Stimulated activated CD8-positive, alpha-beta memory T cell treated with anti-CD3 and anti-CD28 coated beads, Interleukin-4, amount 100 ng/mL, for 4 hours (primary cell): ENCODE measurements around the gene IFNE.

Source experiments
- DNase-seq, 2 donors: peaks; one replicate each; pipeline ENCODE4 v3.0.0-alpha.2; 2020; ENCODE audit warnings: low read depth in 2 of 2, low spot score in 1 of 2

The IFNE gene, protein sequence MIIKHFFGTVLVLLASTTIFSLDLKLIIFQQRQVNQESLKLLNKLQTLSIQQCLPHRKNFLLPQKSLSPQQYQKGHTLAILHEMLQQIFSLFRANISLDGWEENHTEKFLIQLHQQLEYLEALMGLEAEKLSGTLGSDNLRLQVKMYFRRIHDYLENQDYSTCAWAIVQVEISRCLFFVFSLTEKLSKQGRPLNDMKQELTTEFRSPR

DNA sequence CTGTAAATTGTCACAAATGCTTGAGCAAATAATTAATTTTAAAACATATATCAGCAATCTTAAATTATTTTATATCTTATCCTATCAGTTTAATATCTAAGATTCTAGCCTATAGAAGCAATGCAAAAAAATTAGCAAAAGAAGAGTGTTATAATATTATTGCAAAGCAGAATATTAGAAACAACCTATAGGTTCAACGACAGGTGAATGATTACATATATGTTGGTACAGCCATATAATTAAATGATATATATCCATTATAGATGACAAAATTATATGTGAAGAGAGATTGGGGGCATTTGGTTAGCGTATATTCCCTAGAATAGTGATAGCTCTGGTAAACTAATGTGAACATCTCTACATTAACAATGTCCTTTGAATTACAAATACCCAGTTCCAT, at the start of gene IFNE:
TSS of gene IFNE (minus strand) at position 101 of the 400 bp plus-strand sequence. CDS start 619 bp downstream, outside the sequence.
- no peak for DNase-seq

DNA sequence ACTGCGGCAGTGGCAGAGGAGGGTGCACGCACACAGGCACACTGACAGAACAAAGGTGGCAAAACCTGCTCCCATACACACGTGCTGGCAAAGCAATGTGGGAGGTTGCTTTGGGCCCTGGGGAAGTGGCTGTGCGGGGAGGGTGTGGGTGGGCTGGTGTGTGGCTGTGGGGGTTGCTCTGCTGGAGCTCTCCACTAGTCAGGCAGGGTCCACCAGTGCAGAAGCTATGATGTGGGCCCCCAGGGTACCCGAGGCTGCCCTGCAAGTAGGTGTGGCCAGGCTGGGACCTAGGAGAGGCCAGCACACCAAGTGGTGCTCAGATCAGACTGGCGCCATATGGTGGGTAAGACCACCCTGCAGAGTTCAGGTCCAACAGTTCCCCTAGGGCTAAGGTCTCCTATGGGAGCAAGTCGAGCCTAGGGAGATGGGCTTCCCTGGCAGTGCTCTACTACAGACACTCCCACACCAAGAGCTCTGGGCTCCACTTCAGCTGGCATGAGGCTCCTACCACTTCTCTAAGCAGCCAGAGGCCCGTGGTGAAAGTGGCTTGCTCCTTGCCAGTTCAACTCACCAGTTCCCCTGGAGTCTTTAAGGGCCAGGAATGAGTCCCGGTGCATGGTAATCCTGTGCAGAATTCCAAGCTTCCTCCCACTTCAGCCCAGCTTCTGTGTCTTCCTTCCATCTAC, 46.2 kb upstream of the IFNE start:
- no peak for DNase-seq

DNA sequence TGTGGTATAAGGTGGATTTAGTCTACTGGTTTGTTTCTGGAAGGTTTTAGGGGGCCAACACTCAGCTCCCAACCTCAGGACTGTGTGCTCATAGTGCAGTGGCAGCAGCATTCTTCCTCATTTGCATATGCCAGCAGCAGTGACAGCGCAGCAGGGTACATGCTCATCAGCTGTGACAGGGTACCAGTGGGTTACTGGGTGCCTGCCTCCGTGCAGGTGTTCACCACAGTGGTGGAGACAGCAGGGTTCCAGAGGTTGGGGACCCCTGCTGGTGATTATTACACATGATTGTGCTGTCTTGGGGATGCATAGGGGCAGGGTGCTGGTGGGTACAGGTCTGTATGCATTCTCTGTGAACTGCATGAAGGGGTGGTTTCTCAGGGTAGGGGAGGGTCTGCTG, 45.5 kb upstream of the IFNE start:
- no peak for DNase-seq

DNA sequence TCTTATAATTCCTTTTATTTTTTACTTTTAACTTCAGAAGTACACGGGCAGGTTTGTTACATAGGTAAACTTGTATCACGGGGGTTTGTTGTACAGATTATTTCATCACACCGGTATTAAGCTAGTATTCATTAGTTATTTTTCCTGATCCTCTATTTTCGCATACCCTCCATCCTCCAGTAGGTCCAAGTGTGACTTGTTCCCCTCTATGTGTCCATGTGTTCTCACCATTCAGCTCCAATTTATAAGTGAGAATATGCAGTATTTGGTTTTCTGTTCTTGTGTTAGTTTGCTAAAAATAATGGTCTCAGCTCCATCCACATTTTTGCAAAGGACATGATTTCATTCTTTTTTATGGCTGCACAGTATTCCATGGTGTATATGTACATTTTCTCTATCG, 43.1 kb upstream of the IFNE start:
- no peak for DNase-seq

DNA sequence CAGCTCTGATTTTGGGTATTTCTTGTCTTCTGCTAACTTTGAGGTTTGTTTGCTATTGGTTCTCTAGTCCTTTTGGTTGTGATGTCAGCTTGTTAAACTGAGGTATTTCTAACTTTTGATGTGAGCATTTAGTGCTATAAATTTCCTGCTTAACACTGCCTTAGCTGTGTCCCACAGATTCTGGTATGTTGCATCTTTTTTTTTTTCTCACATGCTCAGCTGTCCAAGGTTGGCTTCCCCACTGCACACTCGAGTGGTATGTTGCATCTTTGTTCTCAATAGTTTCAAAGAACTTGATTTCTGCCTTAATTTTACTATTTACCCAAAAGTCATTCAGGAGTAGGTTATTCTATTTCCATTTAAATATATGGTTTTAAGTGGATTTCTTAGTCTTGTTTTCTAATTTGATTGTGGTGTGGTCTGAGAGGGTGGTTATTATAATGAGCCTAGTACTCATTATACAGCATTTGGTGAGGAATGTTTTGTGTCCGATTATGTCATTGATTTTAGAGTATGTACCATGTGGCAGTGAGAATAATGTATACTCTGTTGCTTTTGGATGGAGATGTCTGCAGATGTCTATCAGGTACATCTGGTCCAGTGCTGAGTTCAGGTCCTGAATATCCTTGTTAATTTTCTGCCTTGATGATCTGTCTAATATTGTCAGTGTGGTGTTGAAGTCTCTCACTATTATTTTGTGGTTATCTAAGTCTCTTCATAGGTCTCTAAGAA, 42.2 kb upstream of the IFNE start:
- DNase-seq = no peak

DNA sequence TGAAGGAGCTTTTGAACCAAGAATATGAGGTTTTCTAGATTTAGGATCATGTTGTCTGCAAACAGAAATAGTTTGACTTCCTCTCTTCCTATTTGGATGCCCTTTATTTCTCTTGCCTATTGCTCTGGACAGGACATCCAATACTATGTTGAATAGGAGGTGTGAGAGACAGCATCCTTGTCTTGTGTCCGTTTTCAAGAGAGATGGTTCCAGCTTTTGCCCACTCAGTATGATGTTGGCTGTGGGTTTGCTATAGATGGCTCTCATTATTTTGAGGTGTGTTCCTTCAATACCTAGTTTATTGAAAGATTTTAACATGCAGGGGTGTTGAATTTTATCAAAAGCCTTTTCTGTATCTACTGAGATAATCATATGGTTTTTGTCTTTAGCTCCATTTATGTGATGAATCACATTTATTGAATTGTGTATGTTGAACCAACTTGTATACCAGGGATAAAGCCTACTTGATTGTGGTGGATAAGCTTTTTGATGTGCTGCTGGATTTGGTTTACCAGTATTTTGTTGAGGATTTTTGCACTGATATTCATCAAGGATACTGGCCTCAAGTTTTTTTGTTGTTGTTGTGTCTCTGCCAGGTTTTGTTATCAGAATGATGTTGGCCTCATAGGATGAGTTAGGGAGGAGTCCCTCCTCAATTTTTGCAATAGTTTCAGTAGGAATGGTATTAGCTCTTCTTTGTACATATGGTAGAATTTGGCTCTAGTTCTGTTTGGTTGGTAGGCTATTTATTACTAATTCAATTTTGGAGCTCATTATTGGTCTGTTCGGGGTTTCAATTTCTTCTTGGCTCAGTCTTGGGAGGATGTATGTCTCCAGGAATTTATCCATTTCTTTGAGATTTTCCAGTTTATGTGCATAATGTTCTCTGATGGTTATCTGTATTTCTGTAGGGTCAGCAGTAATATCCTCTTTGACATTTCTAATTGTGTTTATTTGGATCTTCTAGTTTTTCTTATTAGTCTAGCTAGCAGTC, 41.2 kb upstream of the IFNE start:
- DNase-seq = no peak

DNA sequence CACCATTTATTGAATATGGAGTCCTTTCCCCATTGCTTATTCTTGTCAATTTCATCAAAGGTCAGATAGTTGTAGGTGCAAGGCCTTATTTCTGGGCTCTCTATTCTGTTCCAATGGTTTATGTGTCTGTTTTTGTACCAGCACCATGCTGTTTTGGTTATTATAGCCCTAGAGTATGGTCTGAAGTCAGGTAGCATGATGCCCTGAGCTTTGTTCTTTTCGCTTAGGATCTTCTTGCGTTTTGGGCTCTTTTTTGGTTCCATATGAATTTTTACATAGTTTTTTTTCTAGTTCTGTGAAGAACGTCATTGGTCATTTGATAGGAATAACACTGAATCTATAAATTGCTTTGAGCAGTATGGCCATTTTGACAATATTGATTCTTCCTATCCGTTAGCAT, 40.2 kb upstream of the IFNE start:
- DNase-seq = no peak

DNA sequence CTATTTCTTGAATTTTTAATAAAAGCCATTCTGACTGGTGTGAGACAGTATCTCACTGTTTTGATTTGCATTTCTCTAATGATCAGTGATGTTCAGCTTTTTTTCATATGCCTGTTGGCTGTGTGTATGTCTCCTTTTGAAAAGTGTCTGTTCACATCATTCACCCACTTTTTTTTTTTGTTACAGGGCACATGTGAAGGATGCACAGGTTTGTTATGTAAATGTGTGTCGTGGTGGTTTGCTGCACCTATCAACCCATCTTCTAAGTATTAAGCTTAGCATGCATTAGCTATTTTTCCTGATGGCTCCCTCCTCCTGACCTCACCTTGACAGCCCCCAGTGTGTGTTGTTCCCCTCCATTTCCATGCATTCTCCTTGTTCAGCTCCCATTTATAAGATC, 39.3 kb upstream of the IFNE start:
- no peak for DNase-seq

DNA sequence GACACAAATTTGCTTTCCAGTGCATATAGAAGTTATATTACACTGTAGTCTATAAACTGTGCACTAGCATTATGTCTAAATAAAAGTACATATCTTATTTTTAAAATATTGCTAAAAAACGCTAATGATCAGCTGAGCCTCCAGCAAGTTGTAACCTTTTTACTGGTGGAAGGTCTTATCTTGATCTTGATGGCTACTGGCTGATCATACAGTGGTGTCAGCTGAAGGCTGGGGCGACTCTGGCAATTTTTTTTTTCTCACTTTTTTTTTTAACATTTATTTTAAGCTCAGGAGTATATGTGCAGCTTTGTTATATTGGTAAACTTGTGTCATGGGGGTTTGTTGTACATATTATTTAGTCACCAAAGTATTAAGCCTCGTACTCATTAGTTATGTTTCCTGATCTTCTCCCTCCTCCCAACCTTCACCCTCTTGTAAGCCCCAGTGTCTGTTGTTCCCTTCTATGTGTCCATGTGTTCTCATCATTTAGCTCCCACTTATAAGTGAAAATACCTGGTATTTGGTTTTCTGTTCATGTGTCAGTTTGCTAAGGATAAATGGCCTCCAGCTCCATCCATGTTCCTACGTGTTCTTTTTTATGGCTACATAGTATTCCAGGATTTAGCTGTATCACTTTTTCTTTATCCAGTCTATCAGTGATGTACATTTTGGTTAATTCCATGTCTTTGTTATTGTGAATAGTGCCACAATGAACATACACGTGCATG, 38.6 kb upstream of the IFNE start:
- DNase-seq = no peak

DNA sequence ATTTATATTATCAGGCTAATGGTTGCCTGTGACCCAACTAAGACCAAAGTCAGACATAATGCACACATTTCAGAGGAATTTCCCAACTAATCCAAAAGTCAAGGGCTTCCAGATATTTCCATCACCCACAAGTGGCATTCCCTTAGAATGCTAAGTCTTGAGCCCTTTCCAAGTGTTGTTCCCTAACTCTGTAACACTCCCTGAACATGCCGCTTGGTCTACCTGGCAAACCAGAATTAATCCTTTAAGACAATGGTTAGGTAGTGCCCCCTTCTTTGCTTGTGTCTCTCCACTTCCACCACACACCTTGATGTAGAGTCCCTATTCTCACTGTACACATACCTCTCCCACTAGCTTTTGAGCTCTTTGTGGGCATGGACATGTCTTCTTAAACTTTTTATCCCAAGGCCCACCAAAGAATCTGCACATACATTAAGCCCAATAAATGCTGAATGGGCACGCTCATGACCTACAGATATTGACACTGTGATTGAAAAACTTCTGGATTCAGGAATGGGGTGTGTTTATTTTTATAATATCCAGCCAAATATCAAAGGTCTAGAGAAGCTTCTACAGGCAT, 37.8 kb upstream of the IFNE start:
- no peak for DNase-seq

DNA sequence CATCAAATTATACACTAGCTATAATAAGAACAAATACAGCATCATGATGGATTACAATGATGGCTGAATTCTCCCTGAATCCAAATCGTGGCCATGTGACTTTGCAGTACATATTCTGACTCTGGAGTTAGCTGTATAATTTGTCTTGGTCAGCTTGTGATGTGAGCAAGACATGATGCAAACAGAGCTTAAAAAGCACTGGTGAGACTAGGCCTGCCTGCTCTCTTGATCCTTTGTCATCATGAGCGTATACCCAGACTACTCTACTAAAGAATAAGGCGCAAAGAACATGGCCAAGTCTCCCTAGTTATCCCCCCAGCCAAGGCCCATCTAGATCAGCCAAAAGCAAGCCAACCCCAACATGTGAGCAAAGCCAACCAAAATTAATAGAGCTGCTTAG, 34.7 kb upstream of the IFNE start:
- no peak for DNase-seq

DNA sequence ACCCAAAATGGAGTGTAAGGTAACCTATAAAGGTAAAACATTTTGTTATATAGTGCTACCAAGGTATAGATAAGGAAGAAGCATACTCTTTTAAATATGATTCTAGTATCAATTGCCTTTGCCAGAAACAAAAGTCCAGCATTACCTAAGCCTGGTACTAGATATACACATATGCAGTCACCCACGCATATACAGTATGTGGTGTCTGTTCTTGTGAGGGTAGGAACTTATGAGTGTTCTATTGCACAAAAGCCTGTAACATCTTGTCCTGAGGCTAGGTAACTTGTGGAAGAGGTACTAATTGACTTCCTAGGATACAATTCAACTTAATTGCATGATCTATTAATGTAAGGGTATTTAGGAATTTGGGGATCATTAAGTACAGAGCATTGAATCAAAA, 31.3 kb upstream of the IFNE start:
- no peak for DNase-seq

DNA sequence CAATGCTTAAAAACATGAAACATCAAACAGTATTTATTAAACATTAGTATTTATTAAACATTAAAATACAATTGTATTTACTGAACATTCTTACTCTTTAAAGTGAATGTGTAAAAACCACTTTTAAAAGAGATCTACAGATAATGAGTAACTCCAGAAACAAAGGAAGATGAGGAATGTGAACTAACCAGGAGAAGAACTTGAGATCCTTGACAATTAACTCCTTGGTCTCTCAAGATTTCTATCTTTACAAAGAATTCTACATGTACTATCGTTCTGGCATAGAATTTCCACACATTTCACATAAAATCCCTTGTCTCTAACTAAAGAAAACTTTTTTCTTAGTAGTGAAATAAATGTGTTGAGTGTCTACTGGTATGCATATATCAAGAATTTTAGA, 28.7 kb upstream of the IFNE start:
- no peak for DNase-seq

DNA sequence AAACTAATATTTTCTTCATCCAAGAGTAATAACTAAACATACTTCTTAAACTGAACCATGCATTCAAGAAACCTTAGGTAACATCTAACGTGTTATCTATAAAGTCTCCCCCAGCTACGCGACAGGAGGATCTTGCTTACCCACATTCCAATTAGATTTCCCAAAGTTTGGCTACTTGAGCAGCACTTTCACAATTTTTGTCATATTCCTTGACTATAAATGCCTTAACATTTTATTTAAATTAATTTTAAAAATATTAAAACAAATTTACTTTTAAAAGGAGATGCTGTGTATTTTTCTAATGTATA, 25.3 kb upstream of the IFNE start:
- DNase-seq = no peak

DNA sequence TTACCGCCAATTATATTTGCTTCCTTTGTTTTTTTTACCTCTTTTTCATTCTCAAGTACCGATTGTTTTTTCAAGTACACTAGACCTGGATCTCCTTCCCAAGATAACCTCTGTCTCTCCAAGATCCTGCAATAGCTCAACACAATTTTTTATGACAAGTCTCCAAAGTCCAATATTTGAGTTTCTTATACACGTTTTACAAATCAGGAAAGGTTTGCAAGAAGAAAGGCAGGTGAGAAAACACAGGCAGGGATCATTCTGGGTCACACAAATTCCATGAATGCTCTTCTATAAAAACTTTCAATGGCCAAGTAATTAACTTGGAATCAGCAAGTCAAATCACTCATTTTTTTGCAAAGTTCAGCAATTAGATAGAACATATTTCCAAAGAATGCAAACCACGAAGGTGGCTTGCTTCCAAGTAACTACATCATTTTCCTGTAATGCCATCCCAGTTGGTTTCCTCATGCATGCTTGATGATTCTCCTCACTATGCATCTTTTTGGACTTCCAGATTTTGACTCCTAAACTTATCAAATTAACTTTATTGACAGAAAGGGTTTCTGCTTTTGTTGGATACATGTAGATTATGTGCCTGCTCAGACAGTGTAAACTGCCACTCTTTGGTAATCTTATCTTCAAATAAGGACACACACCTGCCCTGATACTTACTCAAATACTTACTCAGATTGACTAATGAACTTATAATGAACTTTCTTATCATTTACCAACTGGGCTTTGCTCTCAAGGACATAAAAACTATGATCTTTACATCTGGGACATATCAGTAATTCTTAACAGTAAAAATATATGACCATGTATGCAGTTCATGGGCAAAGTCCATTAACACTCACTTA, 24.7 kb upstream of the IFNE start:
- no peak for DNase-seq

DNA sequence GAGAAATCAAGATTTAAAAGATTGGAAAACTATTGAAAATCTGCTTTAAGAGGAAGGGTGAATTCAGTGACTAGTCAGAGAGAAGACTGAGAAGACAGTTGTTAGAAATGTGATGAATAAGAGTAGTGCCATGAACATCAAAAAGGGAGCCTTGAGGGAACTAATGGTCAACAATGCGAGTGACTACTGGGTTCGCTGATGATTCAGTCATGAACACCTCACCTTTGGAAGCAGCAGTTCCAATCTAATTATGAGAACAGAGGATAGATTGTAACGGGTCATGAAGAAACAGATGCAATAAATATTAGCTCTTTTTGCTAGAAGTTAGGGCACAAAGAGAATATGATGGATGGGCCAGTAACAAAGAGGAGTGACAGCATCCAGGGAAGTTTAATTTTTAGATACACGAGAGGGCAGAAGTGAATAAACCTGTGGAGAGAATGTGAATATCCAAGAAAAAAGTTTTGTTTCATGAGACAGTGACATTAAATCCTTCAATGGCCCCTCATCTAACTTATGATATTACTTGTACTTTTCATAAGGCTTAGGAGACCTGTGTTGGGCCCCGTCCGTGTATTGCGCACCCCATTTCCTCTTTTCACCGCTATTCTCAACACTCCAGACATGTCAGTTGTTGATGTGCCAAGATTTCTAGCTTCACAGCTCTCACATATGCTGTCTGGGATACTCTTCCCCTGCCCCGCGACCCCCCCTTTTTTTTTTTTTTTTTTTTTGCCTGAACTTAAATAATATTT, 23.5 kb upstream of the IFNE start:
- DNase-seq = no peak

DNA sequence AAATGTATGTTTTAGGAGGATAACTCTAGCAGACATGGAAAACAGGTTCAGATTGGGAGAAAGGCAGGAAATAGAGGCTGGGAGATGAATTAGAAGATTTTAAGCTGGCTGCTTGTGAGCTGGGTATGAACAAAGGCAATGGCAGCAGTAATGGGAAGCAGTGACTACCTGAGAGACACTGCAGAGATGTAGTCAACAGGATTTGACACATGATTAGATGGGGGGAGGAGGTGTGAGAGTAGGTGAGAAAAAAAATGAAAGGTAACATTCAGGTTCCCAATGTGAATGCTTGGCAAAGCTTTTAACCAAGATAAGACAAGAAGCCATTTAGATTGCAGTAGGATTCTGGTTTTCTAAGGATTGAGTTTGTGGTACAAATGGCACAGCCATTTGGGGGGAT, 22.8 kb upstream of the IFNE start:
- DNase-seq = no peak

DNA sequence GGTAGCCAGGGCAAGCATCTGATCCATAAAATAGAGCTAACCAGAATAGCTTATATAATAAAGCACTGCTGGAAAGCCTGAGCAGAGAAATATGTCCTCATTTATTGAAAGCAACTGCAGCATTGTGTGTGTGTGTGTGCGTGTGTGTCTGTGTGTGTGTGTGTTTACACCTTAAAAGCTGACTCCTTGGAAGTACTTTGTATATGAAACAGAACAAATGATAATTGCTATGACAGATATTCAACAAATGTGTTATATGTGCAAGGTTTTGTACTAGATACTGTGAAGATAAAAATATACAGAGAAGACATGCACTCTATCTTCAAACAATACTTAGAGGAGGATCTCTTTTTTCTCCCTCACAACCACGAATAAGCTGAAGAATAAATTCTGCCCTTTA, 22.0 kb upstream of the IFNE start:
- DNase-seq = no peak

DNA sequence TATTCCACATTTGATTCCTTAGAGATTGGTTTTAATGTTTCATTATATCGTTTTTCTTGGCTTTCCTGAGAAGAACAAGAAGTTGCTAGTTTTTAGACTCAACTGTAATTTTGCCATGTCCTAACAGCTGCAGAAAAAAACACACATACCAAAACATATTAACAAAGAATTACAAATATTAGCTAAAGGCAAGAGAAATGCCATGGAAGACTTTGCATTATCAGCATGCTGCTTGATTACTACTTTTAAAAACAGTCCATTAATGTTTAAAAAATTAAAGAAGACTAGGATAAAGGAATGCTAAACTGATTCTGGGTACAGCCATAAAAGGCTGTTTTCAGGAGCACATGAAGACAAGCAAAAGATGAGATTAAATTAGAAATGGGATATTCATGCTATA, 20.5 kb upstream of the IFNE start:
- DNase-seq = no peak
